ENCODE measurements around the gene PSAPL1. TPM values are rescaled to one million over a fixed set of nuclear protein-coding genes. Genes with fewer than 3 reads are reported as not detected.

Gene PSAPL1
- polyA plus RNA-seq, 2 donors, result 0.04 to 0.39 TPM

GRCh38 chr4:7381221-7381889, 53.4 kb downstream of the PSAPL1 start:
- Histone ChIP-seq H3K27ac (ENCODE audit: low read depth in 2 of 2, low read length in 1 of 2) (peak overlapping the region in 1 of 2 donors; percentile 12), H3K36me3 (ENCODE audit: control insufficient read depth in 2 of 2, insufficient read depth in 2 of 2, low read length in 1 of 2) (no peaks in the 10 kb centered on the region), H3K4me3 (ENCODE audit: low read depth in 1 of 2, low read length in 2 of 2) (no peak overlapping the region), H3K9me3 (ENCODE audit: control insufficient read depth in 2 of 2, insufficient read depth in 1 of 2, low read depth in 1 of 2, low read length in 1 of 2) (no peaks in the 10 kb centered on the region), H3K4me1 (ENCODE audit: control insufficient read depth in 2 of 2, insufficient read depth in 2 of 2, low read length in 1 of 2) (peaks cover 0 to 3% of the 10 kb centered on the region in 2 donors), H3K27me3 (ENCODE audit: control insufficient read depth in 1 of 2, insufficient read depth in 2 of 2, low read length in 2 of 2) (no peaks in the 10 kb centered on the region)
- 46 to 65% methylated on average over 9 of the region's 9 CpGs for WGBS, 2 donors

Other genes starting within 250 kb of the PSAPL1 start
- gene SORCS2, start 242.4 kb downstream of the PSAPL1 start, polyA plus RNA-seq, result 1 to 10 TPM; 1.1 to 1.2 TPM